HCEC 1CT (cell line): ENCODE results near the gene SMIM35.

Experiments
- DNase-seq: peaks from one replicate; pipeline ENCODE4 v3.0.0-alpha.2; 2017

SMIM35 gene

GRCh38 chr11:118108513-118108912, 21.8 kb upstream of the SMIM35 start:
- DNase-seq: no peak

DNA sequence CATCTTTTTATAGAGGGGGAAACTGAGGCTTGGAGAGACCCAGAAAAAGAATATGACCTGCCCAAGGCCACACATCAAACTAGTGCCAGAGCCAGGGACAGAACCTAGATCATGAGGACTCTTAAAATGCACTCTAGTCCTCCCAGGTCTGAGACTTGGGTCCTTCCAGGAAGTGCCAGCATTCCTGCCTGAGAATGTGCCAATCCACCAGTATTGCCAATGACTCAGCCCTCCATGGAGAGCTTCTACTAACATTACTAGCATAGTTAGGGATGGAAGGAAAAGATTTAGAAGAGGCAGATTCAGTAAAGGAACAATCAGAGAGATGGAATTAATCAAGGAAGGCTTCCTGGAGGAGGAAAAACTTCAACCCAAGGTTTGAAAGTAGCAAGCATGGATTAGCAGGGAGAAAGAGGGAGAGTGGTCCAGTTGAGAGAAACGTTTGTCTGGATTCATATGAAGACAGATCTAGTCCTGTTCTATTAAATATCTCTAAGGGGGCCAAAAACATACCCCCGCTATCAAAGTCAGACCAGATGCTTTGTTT, 20.1 kb upstream of the SMIM35 start:
- no peak for DNase-seq

DNA sequence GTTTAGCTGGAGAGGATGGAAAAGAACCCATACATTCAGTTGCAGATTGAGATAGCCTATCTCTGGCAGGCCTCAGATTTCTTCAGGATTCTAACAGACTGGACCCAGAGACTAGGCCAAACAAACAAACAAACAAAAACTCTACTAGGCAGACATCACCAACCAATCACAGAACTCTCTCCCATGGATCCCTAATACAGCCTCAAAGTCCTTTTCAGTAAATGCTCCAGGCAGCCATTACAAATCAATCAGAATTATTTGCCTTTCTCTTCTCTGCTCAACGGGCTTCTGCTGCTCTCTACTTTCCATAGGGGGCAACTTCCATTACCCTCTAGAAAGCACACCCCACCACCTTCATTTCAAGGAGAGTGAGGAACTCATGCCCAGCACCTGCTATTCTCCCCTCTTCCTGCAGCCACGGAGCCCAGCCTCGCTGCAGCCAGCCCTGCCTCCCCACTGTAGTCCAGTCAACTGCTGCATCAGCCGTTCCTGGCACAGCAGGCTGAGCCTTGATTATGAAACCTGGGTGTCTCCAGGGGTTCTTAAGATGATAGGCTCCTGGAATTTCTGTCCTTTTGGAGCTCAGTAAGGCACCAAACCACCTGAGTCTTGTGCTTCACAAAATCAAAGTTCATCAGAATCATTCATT, 19.0 kb upstream of the SMIM35 start:
- no peak for DNase-seq

GRCh38 chr11:118104491-118104890, 17.7 kb upstream of the SMIM35 start:
- no peak for DNase-seq

DNA sequence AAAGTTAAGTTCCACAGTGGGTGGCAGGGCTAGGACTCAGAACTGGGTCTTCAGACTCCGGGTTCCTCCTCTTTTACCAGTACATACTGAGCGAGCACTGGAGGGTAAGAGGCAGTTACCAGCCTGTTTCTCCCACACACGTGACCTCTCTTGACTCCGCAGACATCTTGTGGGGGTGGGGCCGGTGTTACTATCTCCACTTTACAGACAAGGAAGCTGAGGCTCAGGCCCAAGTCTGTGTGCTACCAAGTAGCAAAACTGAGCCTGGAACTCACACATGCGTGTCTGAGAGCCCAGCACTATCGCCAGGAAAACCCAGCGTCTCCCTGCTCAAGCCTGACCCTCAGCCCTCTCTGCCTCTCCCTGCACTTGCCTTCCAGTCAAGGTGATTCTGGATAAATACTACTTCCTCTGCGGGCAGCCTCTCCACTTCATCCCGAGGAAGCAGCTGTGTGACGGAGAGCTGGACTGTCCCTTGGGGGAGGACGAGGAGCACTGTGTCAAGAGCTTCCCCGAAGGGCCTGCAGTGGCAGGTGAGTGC, 16.0 kb upstream of the SMIM35 start:
- no peak for DNase-seq

DNA sequence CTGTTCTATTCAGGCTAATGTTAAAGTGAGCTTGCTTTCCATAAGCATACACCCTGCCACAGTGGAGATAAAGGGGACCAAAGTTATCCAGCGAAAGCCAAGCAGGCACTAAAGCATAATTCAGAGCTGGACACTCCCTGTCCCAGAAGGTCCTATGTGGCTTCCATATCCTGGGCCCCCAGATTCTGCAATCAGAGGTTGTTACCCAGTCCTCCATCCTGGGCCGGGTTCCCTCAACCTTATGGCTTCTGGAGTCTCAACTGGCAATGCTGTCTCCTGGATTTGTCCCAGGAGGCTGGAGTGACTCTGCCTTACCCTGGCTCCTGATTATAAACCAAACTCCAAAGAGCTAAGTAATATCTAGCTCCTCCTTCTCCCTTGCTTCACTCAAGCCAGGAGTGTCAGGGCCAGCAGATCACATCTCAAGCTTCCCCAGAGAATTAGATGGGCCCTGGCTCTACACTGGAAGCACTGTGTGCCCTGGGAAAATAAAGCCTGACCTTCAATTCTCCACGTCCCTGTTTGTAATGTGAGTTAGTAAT, 14.0 kb upstream of the SMIM35 start:
- DNase-seq: no peak

DNA sequence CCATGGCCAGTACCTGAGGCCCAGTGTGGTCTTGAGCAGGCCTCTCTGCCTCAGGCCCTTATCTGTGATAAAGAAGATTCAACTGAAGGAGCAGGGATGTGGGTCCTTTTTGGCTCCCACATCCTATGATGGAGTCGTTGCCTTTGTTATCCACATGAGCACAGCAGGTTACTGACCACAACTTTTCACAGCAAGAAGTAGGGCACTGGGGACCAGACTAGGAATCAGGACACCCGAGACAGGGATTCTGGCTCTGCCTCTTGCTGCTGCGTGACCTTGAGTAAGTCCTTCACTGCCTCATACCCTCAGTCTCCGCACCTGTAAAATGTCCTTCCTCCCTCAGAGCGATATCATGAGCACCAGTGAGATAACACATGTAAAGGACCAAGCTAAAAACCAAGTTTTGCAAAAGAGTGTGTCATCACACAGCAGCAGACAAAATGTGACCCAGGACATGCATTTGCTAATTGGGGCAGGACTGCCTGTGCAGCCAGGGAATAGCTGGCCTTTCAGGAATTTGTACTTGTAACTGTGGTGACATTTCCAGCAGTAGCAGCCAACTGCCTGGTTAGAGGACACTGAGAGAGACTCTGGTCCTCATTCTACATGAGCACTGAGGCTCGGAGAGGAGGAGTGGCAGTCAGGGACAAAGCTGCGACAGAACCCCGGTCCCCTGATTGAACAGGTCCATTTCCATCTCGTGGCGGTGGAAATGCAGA, 13.2 kb upstream of the SMIM35 start:
- no peak for DNase-seq

DNA sequence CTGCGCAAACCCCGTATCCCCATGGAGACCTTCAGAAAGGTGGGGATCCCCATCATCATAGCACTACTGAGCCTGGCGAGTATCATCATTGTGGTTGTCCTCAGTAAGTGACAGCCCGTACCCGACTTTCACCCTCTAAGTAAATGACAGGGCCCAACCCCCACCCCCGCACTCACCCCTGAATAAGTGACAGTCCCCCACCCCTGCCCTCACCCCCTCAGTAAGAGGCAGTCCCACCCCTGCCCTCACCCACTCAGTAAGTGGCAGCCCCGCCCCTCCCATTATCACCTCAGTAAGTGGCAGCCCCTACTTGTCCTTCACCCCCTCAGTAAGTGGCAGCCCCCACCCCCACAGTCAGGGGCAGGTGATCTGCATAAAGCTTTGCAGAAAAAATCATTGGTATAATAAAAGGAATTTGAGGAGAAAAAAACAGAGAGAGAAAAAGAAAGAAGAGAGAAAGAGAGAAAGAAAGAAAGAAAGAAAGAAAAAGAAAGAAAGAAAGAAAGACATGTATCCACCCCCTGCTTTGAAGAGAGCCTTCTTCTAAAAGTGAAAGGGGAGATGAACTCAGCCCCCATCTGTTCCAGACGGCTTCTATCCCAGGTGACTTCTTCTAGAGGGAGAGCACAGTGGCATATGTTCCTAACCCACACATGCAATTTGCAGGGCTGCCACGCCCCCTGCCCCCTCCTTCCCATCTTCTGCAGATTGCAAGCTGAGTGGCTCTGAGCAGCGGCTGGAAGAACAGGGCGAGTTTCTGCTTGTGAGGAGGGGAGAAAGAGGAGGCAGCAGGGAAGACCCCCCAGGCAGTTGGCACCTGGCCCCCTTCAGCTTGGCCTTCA, 12.5 kb upstream of the SMIM35 start:
- no peak for DNase-seq

DNA sequence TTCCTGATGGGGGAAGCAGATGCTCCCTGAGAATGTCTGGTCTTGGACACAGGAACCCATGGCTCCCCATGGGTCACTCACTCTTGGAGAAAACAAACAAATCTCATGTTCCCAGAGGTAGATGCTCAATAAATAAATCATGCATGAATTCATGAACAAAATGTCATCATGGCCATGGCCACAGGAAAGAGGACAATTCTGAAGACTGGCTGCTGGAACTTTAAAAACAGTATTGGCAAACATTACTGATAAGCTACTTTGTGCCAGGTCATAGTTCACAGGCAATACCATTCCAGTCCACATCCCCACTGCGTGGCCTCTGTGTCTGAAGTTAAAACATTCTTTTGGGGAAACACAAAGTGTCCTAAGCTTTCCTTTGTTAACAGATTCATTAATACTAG, 9.2 kb upstream of the SMIM35 start:
- DNase-seq: no peak

- no peak for DNase-seq
Observed at GRCh38 chr11:118095493-118095892, 8.7 kb upstream of the SMIM35 start.

DNA sequence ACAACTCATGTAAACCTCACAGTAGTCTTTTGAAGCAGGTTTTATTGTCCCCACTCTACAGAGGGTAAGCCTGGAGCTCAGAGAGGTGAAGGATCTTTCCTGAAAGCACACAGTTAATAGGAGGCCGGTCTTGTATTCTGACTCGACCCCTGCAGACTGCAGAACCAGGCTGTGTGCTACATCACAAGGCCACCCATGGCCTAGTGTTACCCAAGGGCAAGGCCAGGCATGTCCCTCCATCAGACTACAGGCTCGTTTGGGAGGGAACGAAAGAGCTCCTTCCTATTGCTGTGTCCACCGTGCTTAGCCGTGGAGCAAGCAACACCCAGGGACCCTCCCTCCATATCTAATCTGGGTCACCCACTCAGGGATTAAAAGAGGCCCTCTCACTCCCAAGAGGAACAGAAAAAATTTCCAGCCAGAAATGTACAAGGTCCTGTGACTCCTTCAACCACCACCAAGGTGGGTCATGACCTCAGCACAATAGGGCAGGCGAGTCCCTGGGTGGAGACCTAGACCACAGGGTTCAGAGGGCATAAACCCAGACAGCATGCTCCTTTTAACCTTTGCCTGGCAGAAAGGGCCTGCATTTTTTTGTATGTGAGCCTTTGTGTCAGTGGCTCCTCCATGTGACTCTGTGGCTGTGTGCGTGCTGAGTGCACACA, 6.3 kb upstream of the SMIM35 start:
- no peak for DNase-seq

DNA sequence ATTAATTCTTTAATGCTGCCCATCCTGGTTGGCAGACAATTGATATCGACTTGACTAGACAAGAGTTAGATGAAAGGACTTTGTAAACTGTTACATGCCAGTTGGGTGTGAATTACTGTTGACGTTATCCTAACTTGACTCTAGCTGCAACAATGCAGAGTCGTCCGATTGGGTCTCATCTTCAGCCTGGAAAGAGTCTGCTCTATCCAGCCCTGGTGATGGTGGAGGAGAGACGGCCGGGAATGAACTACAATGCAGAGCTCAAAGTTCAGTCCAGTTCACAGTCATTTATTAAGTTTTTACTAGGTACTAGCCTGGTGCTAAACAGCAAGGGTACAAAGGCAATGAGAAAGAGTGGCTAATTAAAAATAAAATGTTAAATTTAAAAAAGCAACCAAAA, 4.9 kb upstream of the SMIM35 start:
- no peak for DNase-seq

DNA sequence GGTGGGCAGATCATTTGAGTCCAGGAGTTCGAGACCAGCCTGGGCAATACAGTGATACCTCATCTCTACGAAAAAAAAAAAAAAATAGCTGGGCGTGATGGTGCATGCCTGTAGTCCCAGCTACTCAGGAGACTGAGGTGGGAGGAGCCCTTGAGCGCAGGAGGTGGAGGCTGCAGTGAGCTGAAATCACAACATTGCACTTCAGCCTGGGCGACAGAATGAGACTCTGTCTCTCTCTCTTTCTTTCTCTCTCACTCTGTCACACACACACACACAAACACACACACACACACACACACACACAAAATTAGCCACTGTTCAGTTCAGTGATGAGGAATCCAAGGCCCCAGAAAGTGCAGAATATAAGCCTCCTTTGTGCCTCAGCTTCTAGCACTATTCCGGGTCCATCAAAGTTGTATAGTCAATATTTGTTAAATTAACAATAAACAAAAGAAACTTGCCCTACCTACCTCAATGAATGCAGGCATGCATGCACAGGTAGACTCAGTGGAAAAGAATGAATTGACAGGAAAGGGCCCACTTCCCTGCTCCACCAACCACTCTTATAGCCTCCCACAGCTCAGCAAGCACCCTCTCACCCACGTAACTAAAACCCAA, 3.9 kb upstream of the SMIM35 start:
- DNase-seq: no peak

GRCh38 chr11:118088531-118088930, 1.8 kb upstream of the SMIM35 start:
- DNase-seq: no peak

DNA sequence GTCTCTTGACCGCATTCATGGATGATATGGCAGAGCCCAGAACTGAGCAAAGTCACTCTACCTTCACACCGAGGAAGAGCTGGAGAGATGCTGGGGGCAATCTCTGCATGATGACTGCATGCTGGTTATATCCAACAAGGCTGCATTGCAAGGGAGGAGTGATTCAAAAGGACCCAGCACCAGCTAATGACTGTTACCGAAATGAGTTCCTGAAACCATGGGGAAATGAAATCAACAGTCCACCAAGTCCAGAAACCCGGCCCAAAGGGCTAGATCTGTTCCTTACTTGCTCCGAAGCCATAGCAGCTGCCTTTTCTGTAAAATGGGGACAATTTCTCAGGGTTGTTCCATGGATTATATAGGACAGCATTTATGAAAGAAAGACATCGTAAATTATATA, 1.2 kb upstream of the SMIM35 start:
- DNase-seq: no peak

DNA sequence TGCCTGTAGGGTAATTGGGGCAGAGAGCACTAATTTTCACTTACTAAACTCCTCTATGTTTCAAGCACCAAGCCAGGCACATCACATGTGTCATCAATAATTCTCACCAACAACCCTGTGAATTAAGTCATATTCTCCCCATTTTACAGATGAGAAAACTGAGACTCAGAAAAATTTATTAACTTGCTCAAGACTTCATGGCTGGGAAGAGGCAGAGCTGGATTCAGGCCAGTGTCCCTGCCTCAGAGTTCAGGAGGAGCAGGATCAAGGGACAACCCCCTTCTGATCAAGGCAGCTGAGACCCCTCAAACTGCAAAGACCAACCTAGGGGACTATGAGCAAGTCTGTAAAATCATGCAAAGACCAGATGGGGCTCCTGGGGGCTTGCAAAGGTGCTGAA, 2.1 kb downstream of the SMIM35 start:
- DNase-seq: no peak

DNA sequence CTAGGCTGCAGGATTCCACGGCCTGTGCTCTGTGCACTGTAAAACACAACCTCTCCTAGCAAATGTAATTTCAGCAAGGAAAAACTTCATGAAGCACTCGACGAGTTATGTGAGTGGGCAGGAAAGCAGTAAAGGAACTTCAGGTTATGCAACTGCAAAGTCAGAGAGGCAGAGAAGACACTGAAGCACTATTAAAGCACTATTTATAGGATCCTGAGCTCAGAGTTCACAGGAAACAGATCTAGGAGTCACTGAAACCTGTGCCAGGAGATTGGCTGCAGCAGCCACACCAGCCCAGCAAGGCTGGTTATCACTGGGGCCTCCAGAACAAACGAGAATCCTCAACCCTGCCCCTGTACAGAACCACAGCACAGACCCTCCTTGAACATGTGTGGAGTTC, 2.5 kb downstream of the SMIM35 start:
- DNase-seq: no peak

DNA sequence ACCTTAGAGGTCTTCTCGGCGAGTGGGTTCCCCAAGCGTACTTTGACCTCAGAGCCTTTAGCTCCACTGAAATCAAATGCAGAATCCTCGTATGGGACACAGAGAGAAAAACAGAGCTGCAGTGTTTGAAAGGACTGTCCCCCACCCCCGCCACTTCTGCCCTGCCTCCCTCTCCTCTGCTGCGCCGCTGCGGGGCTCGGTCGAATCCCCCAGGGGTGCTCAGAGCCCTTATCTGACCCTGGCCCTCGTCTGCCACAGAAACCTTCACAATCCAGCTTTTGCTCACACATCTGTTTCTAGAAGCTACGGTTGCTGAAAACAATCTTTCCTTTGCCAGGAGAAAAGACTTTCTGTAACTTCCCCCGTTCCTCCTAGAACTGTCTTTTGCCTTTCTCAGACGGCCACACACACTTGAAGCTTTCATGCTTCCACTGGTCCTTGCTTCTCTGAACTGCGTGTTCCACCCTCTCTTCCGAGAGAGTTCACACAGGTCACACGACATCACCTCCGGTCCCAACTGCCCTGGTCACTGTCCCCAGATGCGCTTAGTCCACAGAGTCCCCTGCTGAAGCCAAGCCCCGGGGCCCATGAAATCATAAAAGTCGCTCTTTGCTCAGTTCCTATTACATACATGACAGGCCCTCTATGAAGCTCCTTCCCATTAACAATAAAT, 3.7 kb downstream of the SMIM35 start:
- no peak for DNase-seq

GRCh38 chr11:118081241-118081958, 5.4 kb downstream of the SMIM35 start:
- no peak for DNase-seq

DNA sequence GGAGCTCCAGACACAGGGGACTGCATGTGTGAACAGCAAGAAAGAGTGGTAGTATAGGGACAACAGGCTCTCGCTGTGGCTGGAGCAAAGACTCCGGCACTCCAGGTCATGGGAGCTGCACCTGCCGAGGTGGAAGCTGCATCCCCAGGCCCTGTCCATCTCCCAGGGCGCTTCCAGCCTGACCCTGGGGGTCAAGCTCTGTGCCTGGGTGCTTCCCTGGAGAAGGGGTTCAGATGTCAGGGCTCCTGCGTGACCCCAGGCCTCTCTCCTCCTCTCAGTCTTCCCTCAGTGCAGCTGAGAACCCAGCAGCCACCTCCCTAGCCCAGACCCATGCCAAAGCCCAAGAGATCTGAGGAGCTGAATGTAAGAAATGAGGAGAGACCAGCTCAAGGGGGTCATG, 6.5 kb downstream of the SMIM35 start:
- no peak for DNase-seq

- DNase-seq: no peak
Observed at GRCh38 chr11:118079491-118079890, 7.3 kb downstream of the SMIM35 start.
